GM12801 (cell line): ENCODE results near the gene CUEDC1.

Experiments
- CTCF ChIP-seq: IDR thresholded peaks from one replicate; pipeline ENCODE4 v1.5.1; 2011; ENCODE audit warnings: control low read depth; ENCODE audit not compliant: insufficient read length; ENCODE audit errors: extremely low read depth

CUEDC1 gene

GRCh38 chr17:57955183-57955931 is at the start of gene CUEDC1:
CUEDC1 (minus strand) TSS chr17:57955412; CDS start chr17:57885564, 69,848 bp downstream.
- TF ChIP-seq CTCF = no peak

- no peak for TF ChIP-seq CTCF
Observed at GRCh38 chr17:58004060-58004459, 48.8 kb upstream of the CUEDC1 start.

- TF ChIP-seq CTCF = no peak
Observed at GRCh38 chr17:58002973-58003372, 47.8 kb upstream of the CUEDC1 start.

- TF ChIP-seq CTCF = no peak
Observed at GRCh38 chr17:58002154-58002948, 47.1 kb upstream of the CUEDC1 start.

GRCh38 chr17:58001461-58002124 is 46.4 kb upstream of the CUEDC1 start:
- TF ChIP-seq CTCF = no peak

- no peak for TF ChIP-seq CTCF
Observed at GRCh38 chr17:57999496-58000017, 44.3 kb upstream of the CUEDC1 start.

- TF ChIP-seq CTCF = no peak
Observed at GRCh38 chr17:57999010-57999495, 43.8 kb upstream of the CUEDC1 start.
